D721Med (cell line): Measurements from ENCODE around the gene CCDC78.

Source experiments
- DNase-seq: peaks from one replicate; pipeline ENCODE4 v3.0.0; 2011; ENCODE audit warnings: low spot score; ENCODE audit not compliant: insufficient read length
- FAIRE-seq: peaks from 2 replicates; lab custom pipeline; 2011; peaks lifted over from hg19 to GRCh38; lab: Jason Lieb, UNC
- CTCF ChIP-seq: IDR thresholded peaks from 2 replicates; pipeline ENCODE4 v1.5.1; 2012; ENCODE audit warnings: mild to moderate bottlenecking, control low read depth; ENCODE audit not compliant: insufficient read depth; ENCODE audit errors: missing control alignments

Gene CCDC78

GRCh38 chr16:725041-725376 lies 1.2 kb downstream of the CCDC78 start:
- no peak for TF ChIP-seq CTCF

GRCh38 chr16:724188-725040 lies 1.8 kb downstream of the CCDC78 start:
- DNase-seq (no peak), FAIRE-seq (no peak)
- no peak for TF ChIP-seq CTCF

More at GRCh38 chr16:725041-725376, 1.2 kb downstream of the CCDC78 start:
- FAIRE-seq = no peak
- no peak for DNase-seq

- no peak for DNase-seq
- TF ChIP-seq CTCF = no peak
- no peak for FAIRE-seq
Observed at GRCh38 chr16:723695-724094, 2.5 kb downstream of the CCDC78 start.

- no peak for TF ChIP-seq CTCF
- DNase-seq = no peak
- no peak for FAIRE-seq
Observed at GRCh38 chr16:722835-723633, 3.2 kb downstream of the CCDC78 start.

GRCh38 chr16:721765-722540 lies 4.3 kb downstream of the CCDC78 start:
- no peak for DNase-seq

More at GRCh38 chr16:721765-722540, 4.3 kb downstream of the CCDC78 start:
- TF ChIP-seq CTCF = no peak
- FAIRE-seq = no peak
